Suprapubic skin (tissue), 4 donors: ENCODE measurements around the gene OR2D3.

Experiments used
- CTCF ChIP-seq, 2 donors: fragments of 200-600 bp in 1 of 2; fragments of 450-650 bp in 1 of 2; sonication (generic) in 1 of 2; IDR thresholded peaks; one replicate each; pipeline ENCODE4 v1.5.1; 2016 to 2019; ENCODE audit warnings: antibody characterized with exemption in 2 of 2, mild to moderate bottlenecking in 1 of 2, moderate library complexity in 1 of 2
- EP300 ChIP-seq: sonication (generic); formaldehyde crosslinking; IDR thresholded peaks from one replicate; pipeline ENCODE4 v1.6.1; 2017; ENCODE audit warnings: antibody characterized with exemption
- POLR2A ChIP-seq, 2 donors: fragments of 450-650 bp; IDR thresholded peaks; one replicate each; pipeline ENCODE4 v1.6.1; 2017; ENCODE audit warnings: antibody characterized with exemption in 2 of 2, mild to moderate bottlenecking in 2 of 2, moderate library complexity in 2 of 2
- POLR2AphosphoS5 ChIP-seq, 3 donors: sonication (generic); formaldehyde crosslinking; IDR thresholded peaks; one replicate each; pipeline ENCODE4 v1.6.1; 2017; ENCODE audit warnings: antibody characterized with exemption in 3 of 3

- no peak for TF ChIP-seq POLR2A (IDR thresholded peaks at IDR 0.05)
- TF ChIP-seq CTCF (IDR thresholded peaks at IDR 0.05), result no peak
- TF ChIP-seq EP300, result no peak
- no peak for TF ChIP-seq POLR2AphosphoS5 (IDR thresholded peaks at IDR 0.05)
Measured at GRCh38 chr11:6889835-6890234, 31.0 kb upstream of the OR2D3 start.
